ENCODE results near the gene TOR1A. TPM values are rescaled to one million over a fixed set of nuclear protein-coding genes. Genes with fewer than 3 reads are reported as not detected.

The TOR1A gene
- total RNA-seq, 1 experiment from 2014 or later: 24.4 TPM

DNA sequence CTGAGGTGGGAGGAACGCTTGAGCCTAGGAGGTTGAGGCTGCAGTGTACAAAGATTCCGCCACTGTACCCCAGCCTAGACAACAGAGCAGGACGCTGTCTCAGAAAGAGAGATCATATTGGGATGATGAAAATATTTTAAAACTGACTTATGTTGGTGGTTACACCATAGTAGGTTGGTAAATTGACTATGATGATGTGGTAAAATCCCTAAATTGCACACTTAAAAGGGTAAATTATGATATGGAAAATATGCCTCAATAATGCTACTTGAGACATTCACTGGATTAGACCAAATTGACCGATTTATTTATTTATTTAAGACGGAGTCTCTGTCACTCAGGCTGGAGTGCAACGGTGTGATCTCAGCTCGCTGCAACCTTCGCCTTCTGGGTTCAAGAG, 42.8 kb downstream of the TOR1A start:
- POLR2A ChIA-PET: interaction anchor here (0.7 to 2.0 kb wide), 3 partner anchors 28 to 54 kb away, joined by 3 to 4 read pairs (median 4); partner anchors contain the start of gene PTGES

More for the DNA sequence above, 42.8 kb downstream of the TOR1A start:
- ChIA-PET RAD21 (ENCODE audit: low non-redundant PET in 1 of 2, low total read pairs in 2 of 2, uncharacterized antibody in 2 of 2, unreplicated experiment in 2 of 2) (no interaction called here), CTCF (interaction anchor here (1.1 to 3.7 kb wide), 2 partner anchors 43 to 55 kb away, joined by 3 to 33 read pairs; no protein-coding TSS in a partner anchor)
- H2AFZ ChIP-seq (ENCODE audit: low read depth, low read length, poor library complexity, severe bottlenecking): no peak overlapping the region
- ATAC-seq (no peak), DNase-seq (ENCODE audit: low read depth, low spot score) (no peak)
- no peaks in the 10 kb centered on the region for H3K27me3 ChIP-seq (ENCODE audit: insufficient read depth, low read length)
- H3K79me2 ChIP-seq (ENCODE audit: insufficient read depth, low read length): no peaks in the 10 kb centered on the region
- no TSS peak for BruUV-seq (replicated peaks)
- no peaks in the 10 kb centered on the region for H3K9me3 ChIP-seq (ENCODE audit: control insufficient read depth in 1 of 2, insufficient read depth in 1 of 2, low read depth in 1 of 2, low read length in 2 of 2)
- H3K36me3 ChIP-seq (ENCODE audit: control insufficient read depth in 1 of 2, insufficient read depth in 2 of 2, low read length in 2 of 2): no peaks in the 10 kb centered on the region
- TF ChIP-seq YY1 (IDR thresholded peaks at IDR 0.05; ENCODE audit: extremely low read depth, insufficient replicate concordance, low read depth, low read length) (no peak), RAD21 (IDR thresholded peaks at IDR 0.05; ENCODE audit: low read depth) (no peak), FOSL1 (IDR thresholded peaks at IDR 0.05; ENCODE audit: low read depth) (no peak), POLR2AphosphoS5 (IDR thresholded peaks at IDR 0.05; ENCODE audit: low read depth, low read length) (no peak), EGR1 (IDR thresholded peaks at IDR 0.05; ENCODE audit: low read depth) (no peak), POLR2A (IDR thresholded peaks at IDR 0.05; ENCODE audit: borderline replicate concordance, extremely low read depth, insufficient read depth, insufficient read length) (no peak), SP1 (IDR thresholded peaks at IDR 0.05; ENCODE audit: low read depth) (no peak), ZNF274 (IDR thresholded peaks at IDR 0.05; ENCODE audit: low read depth, low read length) (no peak), ZFX (IDR thresholded peaks at IDR 0.05) (no peak), ELF1 (IDR thresholded peaks at IDR 0.05; ENCODE audit: borderline replicate concordance, low read depth) (no peak), SIN3A (IDR thresholded peaks at IDR 0.05; ENCODE audit: low read depth) (no peak), CBX3 (IDR thresholded peaks at IDR 0.05; ENCODE audit: low read depth) (no peak), EZH2phosphoT487 (IDR thresholded peaks at IDR 0.05; ENCODE audit: borderline replicate concordance) (no peak)
- TF ChIP-seq, protein P1, sequence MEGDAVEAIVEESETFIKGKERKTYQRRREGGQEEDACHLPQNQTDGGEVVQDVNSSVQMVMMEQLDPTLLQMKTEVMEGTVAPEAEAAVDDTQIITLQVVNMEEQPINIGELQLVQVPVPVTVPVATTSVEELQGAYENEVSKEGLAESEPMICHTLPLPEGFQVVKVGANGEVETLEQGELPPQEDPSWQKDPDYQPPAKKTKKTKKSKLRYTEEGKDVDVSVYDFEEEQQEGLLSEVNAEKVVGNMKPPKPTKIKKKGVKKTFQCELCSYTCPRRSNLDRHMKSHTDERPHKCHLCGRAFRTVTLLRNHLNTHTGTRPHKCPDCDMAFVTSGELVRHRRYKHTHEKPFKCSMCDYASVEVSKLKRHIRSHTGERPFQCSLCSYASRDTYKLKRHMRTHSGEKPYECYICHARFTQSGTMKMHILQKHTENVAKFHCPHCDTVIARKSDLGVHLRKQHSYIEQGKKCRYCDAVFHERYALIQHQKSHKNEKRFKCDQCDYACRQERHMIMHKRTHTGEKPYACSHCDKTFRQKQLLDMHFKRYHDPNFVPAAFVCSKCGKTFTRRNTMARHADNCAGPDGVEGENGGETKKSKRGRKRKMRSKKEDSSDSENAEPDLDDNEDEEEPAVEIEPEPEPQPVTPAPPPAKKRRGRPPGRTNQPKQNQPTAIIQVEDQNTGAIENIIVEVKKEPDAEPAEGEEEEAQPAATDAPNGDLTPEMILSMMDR (IDR thresholded peaks at IDR 0.05 in 2 of 3, conservative IDR thresholded peaks at IDR 0.05 in 1 of 3; ENCODE audit: borderline replicate concordance in 1 of 3, insufficient read depth in 1 of 3, low read depth in 2 of 3, low read length in 2 of 3): no peak
- TF ChIP-seq, protein P2, sequence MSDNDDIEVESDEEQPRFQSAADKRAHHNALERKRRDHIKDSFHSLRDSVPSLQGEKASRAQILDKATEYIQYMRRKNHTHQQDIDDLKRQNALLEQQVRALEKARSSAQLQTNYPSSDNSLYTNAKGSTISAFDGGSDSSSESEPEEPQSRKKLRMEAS (IDR thresholded peaks at IDR 0.05): no peak
- TF ChIP-seq, protein P3, sequence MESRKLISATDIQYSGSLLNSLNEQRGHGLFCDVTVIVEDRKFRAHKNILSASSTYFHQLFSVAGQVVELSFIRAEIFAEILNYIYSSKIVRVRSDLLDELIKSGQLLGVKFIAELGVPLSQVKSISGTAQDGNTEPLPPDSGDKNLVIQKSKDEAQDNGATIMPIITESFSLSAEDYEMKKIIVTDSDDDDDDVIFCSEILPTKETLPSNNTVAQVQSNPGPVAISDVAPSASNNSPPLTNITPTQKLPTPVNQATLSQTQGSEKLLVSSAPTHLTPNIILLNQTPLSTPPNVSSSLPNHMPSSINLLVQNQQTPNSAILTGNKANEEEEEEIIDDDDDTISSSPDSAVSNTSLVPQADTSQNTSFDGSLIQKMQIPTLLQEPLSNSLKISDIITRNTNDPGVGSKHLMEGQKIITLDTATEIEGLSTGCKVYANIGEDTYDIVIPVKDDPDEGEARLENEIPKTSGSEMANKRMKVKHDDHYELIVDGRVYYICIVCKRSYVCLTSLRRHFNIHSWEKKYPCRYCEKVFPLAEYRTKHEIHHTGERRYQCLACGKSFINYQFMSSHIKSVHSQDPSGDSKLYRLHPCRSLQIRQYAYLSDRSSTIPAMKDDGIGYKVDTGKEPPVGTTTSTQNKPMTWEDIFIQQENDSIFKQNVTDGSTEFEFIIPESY (IDR thresholded peaks at IDR 0.05; ENCODE audit: extremely low read depth, insufficient replicate concordance, low read length): no peak
- intact Hi-C loops (cut with micrococcal nuclease): no loop called here
- no peak overlapping the region for H3K4me3 ChIP-seq (replicated peaks in 1 of 2; ENCODE audit: low read depth in 1 of 2, low read length in 2 of 2)
- no peaks in the 10 kb centered on the region for H3K9me2 ChIP-seq (ENCODE audit: insufficient read depth)
- H3K4me2 ChIP-seq (ENCODE audit: low read length): no peak overlapping the region
- H4K20me1 ChIP-seq (ENCODE audit: insufficient read depth): no peaks in the 10 kb centered on the region
- peaks cover 27 to 33% of the 10 kb centered on the region in 2 experiments for H3K4me1 ChIP-seq (ENCODE audit: control insufficient read depth in 1 of 2, insufficient read depth in 2 of 2, low read length in 2 of 2)
- no peak overlapping the region for H3K27ac ChIP-seq (ENCODE audit: low read depth, low read length)
- no peak overlapping the region for H3K9ac ChIP-seq (ENCODE audit: low read length)
